Progenitor cell of endocrine pancreas (in vitro differentiated cells): ENCODE measurements around the gene KCNJ6. TPM values are rescaled to one million over a fixed set of nuclear protein-coding genes. Genes with fewer than 3 reads are reported as not detected.

Experiments
- DNase-seq: peaks from one replicate; pipeline ENCODE4 v3.0.0; 2021; ENCODE audit warnings: low spot score; ENCODE audit not compliant: unreplicated experiment
- H3K27ac Mint-ChIP-seq: 2 replicates; pipeline ENCODE4 v1.8.0; 2021; ENCODE audit warnings: mild to moderate bottlenecking, moderate library complexity, mixed read lengths
- H3K27me3 Mint-ChIP-seq: 2 replicates; pipeline ENCODE4 v1.8.0; 2021; ENCODE audit warnings: mixed read lengths
- H3K36me3 Mint-ChIP-seq: 2 replicates; pipeline ENCODE4 v1.8.0; 2022; ENCODE audit warnings: mixed read lengths; ENCODE audit not compliant: insufficient read depth
- H3K4me1 Mint-ChIP-seq: 2 replicates; pipeline ENCODE4 v1.8.0; 2021; ENCODE audit warnings: low read depth, mixed read lengths
- H3K4me3 Mint-ChIP-seq: 2 replicates; pipeline ENCODE4 v1.8.0; 2021; ENCODE audit warnings: low read depth, mild to moderate bottlenecking, moderate library complexity, mixed read lengths
- H3K9me3 Mint-ChIP-seq: 2 replicates; pipeline ENCODE4 v1.8.0; 2021; ENCODE audit warnings: low read depth, mixed read lengths
- CTCF ChIP-seq: fragments of 200-600 bp; sonication (generic); IDR thresholded peaks from one replicate; pipeline ENCODE4 v1.5.0; 2021; ENCODE audit warnings: antibody characterized with exemption, mild to moderate bottlenecking; ENCODE audit not compliant: unreplicated experiment
- total RNA-seq: library from RNA; stranded (reverse); gene quantifications from 2 replicates; pipeline ENCODE4 v1.2.1, GENCODE V29; 2021

The KCNJ6 gene
- total RNA-seq, 1 donor from 2014 or later, result 3.3 TPM

DNA sequence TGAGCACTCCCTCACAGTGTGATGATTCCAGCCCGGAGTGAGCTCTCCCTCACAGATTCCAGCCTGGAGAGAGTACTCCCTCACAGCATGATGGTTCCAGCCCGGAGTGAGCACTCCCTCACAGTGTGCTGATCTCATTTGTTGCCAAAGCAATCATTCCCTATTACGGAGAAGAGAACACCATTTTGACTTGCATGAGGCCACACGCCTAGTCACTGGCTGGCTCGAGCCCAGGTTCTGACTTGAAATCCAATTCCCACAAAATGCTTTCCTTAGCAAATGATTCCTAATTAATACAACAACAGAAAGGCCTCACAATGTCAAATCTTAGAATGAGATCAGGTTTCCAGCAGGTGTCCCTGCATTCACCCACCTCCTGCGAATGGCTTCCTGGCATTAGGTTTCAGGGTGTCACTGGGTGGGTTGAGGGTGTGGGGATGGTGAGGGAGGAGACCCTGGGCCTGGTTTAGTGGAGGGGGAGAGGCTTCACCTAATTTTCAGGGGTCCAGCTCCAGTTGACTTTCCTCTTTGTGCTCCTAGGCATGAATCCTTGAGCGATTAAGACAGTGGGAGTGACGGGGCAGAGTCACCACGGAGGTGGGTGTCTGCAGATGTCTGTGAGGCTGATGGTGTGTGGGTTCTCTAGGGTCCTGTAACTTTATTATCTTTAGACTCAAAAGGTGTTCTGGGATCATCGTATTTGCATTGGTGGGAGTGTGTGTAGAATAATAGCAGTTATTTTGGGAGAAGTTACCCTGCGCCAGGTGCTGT, 158.5 kb downstream of the KCNJ6 start:
- Mint-ChIP-seq H3K4me3 (no peak overlapping the region), H3K27me3 (peaks cover 14% of the 10 kb centered on the region), H3K4me1 (no peaks in the 10 kb centered on the region), H3K9me3 (no peaks in the 10 kb centered on the region), H3K27ac (no peak overlapping the region), H3K36me3 (no peaks in the 10 kb centered on the region)
- TF ChIP-seq CTCF, result no peak
- DNase-seq, result no peak

DNA sequence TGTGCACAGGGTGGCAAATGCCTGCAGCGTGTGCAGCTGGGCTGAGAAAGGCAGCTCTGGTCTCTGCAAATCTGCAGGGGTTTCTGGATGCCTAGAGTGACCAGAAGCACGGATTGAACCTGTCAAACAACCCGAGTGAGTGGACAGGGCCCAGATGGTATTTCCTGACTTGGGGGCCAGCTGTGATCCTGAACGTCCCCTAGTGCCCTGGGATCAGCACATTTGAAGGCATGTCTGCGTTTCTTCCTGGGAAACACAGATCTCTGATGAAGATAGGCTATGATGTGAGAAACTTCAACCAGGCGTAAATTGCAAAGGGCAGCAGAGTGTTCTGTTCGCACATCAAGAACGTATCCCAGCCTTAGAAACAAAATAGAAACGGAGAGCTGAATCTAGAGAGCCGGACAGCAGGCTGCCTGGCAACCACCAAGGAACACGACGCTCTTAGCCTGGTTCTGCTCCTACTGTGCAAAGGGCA, 163.1 kb downstream of the KCNJ6 start:
- Mint-ChIP-seq H3K27me3 (peaks cover 14% of the 10 kb centered on the region), H3K4me1 (no peaks in the 10 kb centered on the region), H3K4me3 (no peak overlapping the region), H3K9me3 (no peaks in the 10 kb centered on the region), H3K27ac (no peak overlapping the region), H3K36me3 (no peaks in the 10 kb centered on the region)
- no peak for TF ChIP-seq CTCF
- no peak for DNase-seq

DNA sequence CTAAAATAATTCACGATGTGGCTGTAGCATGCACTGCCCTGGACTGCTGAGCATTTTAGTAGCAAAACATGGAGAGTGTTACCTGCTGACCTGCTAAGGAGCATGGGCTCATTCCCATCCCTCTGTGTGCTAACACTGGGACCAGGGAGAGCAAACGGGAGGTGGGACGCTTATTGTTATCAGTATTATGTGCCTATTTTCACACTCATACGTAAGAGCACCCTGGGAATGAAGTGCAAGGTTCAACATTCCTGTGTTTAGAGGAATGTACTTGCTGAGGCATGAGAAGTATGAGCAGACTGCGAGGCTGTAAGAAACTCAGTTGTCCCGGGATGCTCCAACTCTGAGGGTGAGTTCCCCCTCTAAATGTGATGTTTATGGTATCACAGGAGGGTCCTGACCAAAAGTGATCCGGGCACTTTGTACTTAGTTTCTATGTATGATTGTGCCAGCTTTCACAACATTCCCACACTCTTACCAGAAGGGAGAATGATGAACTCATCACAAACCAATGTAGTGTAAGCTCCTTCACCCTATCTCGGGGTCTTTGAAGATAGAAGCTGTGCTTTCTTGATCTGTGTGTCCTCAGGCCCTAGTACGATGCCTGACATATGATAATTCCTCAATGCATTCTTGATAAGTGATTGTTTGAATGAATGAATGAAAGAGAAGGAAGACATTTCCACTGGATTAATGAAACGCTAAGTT, 164.8 kb downstream of the KCNJ6 start:
- no peak for TF ChIP-seq CTCF
- Mint-ChIP-seq H3K4me1 (no peaks in the 10 kb centered on the region), H3K27me3 (peaks cover 17% of the 10 kb centered on the region), H3K4me3 (no peak overlapping the region), H3K36me3 (no peaks in the 10 kb centered on the region), H3K27ac (no peak overlapping the region), H3K9me3 (no peaks in the 10 kb centered on the region)
- DNase-seq, result no peak

DNA sequence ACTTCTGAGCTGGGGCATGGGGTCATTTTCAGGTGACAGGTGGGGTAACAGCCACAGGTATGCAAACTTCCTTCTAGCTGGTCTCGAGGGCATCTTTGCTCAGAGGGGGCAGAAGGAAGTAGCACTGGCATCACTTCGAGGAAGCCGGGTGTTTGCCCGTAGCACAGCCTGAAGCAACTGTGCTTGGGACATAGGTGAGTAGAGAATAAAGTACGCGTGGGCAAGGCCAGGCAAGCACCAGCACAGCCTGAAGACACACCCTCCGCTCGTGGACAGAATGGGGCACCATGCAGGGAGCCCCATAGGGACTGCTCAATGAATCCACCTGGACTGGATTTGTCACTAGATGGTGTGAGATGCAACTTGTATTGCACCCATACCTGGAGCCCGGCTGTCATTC, 167.1 kb downstream of the KCNJ6 start:
- peaks cover 3% of the 10 kb centered on the region for H3K27me3 Mint-ChIP-seq
- H3K4me1 Mint-ChIP-seq, result no peaks in the 10 kb centered on the region
- H3K27ac Mint-ChIP-seq, result no peak overlapping the region
- H3K4me3 Mint-ChIP-seq, result no peak overlapping the region
- no peak for DNase-seq
- TF ChIP-seq CTCF, result no peak
- H3K9me3 Mint-ChIP-seq, result no peaks in the 10 kb centered on the region
- H3K36me3 Mint-ChIP-seq, result no peaks in the 10 kb centered on the region

GRCh38 chr21:37748351-37748750, 167.9 kb downstream of the KCNJ6 start:
- no peak overlapping the region for H3K27ac Mint-ChIP-seq
- no peak for DNase-seq

More at GRCh38 chr21:37748351-37748750, 167.9 kb downstream of the KCNJ6 start:
- Mint-ChIP-seq H3K4me1 (no peaks in the 10 kb centered on the region), H3K27me3 (peaks cover 3% of the 10 kb centered on the region), H3K4me3 (no peak overlapping the region), H3K9me3 (no peaks in the 10 kb centered on the region), H3K36me3 (no peaks in the 10 kb centered on the region)
- TF ChIP-seq CTCF, result no peak
